K562 (cell line): ENCODE measurements around the gene KRT34. TPM values are rescaled to one million over a fixed set of nuclear protein-coding genes. Genes with fewer than 3 reads are reported as not detected.
A peak's percentile ranks its signal among the peaks of the same experiment; 100 is the strongest.

Experiments used
- ATAC-seq: fragments of 200-7000 bp; cut with Tn5 transposase; 3 replicates; pipeline ENCODE4 v1.9.1; 2020; ENCODE audit warnings: moderate library complexity
- BruUV-seq: library from RNA; stranded (reverse); fragments of 400-500 nt; replicated peaks from 2 replicates; lab custom pipeline; 2021; lab: Mats Ljungman, UMichigan
- CTCF ChIA-PET: fragments of 300-600 bp; formaldehyde crosslinking; extraction: SDS; loops from one replicate; lab custom pipeline; 2021; ENCODE audit warnings: low intra/inter-chr PET ratio; lab: Yijun Ruan, JAX
- POLR2A ChIA-PET: fragments of 300-600, 350-650 bp; sonication (Branson Sonifier 250); formaldehyde crosslinking; extraction: SDS; loops from one replicate; lab custom pipeline; 2021; ENCODE audit warnings: antibody characterized with exemption, inconsistent platforms; lab: Yijun Ruan, JAX
- DNase-seq, 4 experiments: peaks; one replicate each; pipeline versions ENCODE4 v3.0.0 to v3.0.0-alpha.2; 2011 to 2018; ENCODE audit warnings: low spot score in 3 of 4, mixed read lengths in 3 of 4; ENCODE audit errors: extremely low read depth in 1 of 4
- FAIRE-seq: peaks from 2 replicates; lab custom pipeline; 2011; peaks lifted over from hg19 to GRCh38; lab: Jason Lieb, UNC
- H2AFZ ChIP-seq: 2 replicates; pipeline ENCODE4 v1.6.0; 2011; ENCODE audit warnings: low read depth, low read length, control low read depth, inconsistent platforms
- H3K27ac ChIP-seq: fragments of 200-600 bp; 3 replicates; pipeline ENCODE4 v1.8.0; 2011; ENCODE audit warnings: low read depth, mild to moderate bottlenecking, control low read depth, inconsistent platforms, low read length, moderate library complexity, mixed read lengths; ENCODE audit errors: extremely low read depth
- H3K27me3 ChIP-seq, 2 experiments: fragments of 300-600 bp in 1 of 2; 2 replicates in 1 of 2; 3 replicates in 1 of 2; pipeline versions ENCODE4 v1.6.0 to v1.8.0; 2011; ENCODE audit warnings: inconsistent platforms in 2 of 2, low read length in 2 of 2, mild to moderate bottlenecking in 1 of 2, mixed read lengths in 1 of 2, moderate library complexity in 1 of 2; ENCODE audit not compliant: control insufficient read depth in 2 of 2, insufficient read depth in 2 of 2
- H3K36me3 ChIP-seq: fragments of 300-600 bp; 3 replicates; pipeline ENCODE4 v1.8.0; 2011; ENCODE audit warnings: mild to moderate bottlenecking, low read length, inconsistent platforms; ENCODE audit not compliant: control insufficient read depth, insufficient read depth
- H3K4me1 ChIP-seq, 2 experiments: fragments of 200-600 bp in 1 of 2; replicated peaks in 1 of 2; 2 replicates in 1 of 2; 3 replicates in 1 of 2; pipeline versions ENCODE4 v1.5.1 to v1.8.0; 2011; ENCODE audit warnings: inconsistent platforms in 2 of 2, low read length in 2 of 2, mild to moderate bottlenecking in 1 of 2, mixed read lengths in 1 of 2, moderate library complexity in 1 of 2; ENCODE audit not compliant: control insufficient read depth in 2 of 2, insufficient read depth in 2 of 2
- H3K4me2 ChIP-seq: 2 replicates; pipeline ENCODE4 v1.6.1; 2011; ENCODE audit warnings: low read length, control low read depth, inconsistent platforms, mixed read lengths; ENCODE audit not compliant: insufficient read depth
- H3K4me3 ChIP-seq: fragments of 200-600 bp; sonication (generic), shearing (Covaris generic); 2 replicates; pipeline ENCODE4 v1.5.1; 2016; ENCODE audit warnings: control low read depth, inconsistent platforms
- H3K79me2 ChIP-seq: fragments of 200-600 bp; 3 replicates; pipeline ENCODE4 v1.8.0; 2011; ENCODE audit warnings: low read length, inconsistent platforms; ENCODE audit not compliant: control insufficient read depth, insufficient read depth
- H3K9ac ChIP-seq, 2 experiments: 2 replicates each; pipeline versions ENCODE4 v1.6.0 to v1.6.1; 2011; ENCODE audit warnings: low read depth in 2 of 2, low read length in 2 of 2, control low read depth in 1 of 2, inconsistent platforms in 1 of 2, mild to moderate bottlenecking in 1 of 2, mixed read lengths in 1 of 2; ENCODE audit not compliant: insufficient read depth in 1 of 2
- H3K9me1 ChIP-seq: one replicate; pipeline ENCODE4 v1.6.0; 2011; ENCODE audit warnings: inconsistent platforms, mild to moderate bottlenecking, low read length, moderate library complexity; ENCODE audit not compliant: control insufficient read depth, insufficient read depth
- H3K9me3 ChIP-seq: replicated peaks from 2 replicates; pipeline ENCODE4 v1.5.1; 2011; ENCODE audit warnings: low read depth, low read length, inconsistent platforms; ENCODE audit not compliant: control insufficient read depth, insufficient read depth
- H4K20me1 ChIP-seq: replicated peaks from 2 replicates; pipeline ENCODE4 v1.6.1; 2011; ENCODE audit warnings: low read length, inconsistent platforms, mixed read lengths; ENCODE audit not compliant: control insufficient read depth, insufficient read depth
- CTCF ChIP-seq, 3 experiments: IDR thresholded peaks in 2 of 3; conservative IDR thresholded peaks in 1 of 3; 2 replicates each; pipeline ENCODE4 v1.5.1; 2011 to 2012; ENCODE audit warnings: low read length in 3 of 3, mild to moderate bottlenecking in 3 of 3, control low read depth in 2 of 3, improper control_type of control experiment in 1 of 3, inconsistent platforms in 1 of 3, low read depth in 1 of 3, mixed read lengths in 1 of 3, moderate library complexity in 1 of 3; ENCODE audit not compliant: insufficient read depth in 2 of 3
- RAD21 ChIP-seq, 2 experiments: fragments of 250-450 bp in 1 of 2; fragments of 450-650 bp in 1 of 2; sonication (Bioruptor Pico) in 1 of 2; formaldehyde crosslinking in 1 of 2; IDR thresholded peaks in 1 of 2; conservative IDR thresholded peaks in 1 of 2; 2 replicates each; pipeline versions ENCODE4 v1.4.0 to v1.8.0; 2020 to 2022; ENCODE audit warnings: mild to moderate bottlenecking in 2 of 2, moderate library complexity in 1 of 2
- WGBS: fragments of 100-300 bp; shearing (Covaris generic); methylation state at CpG from one replicate; pipeline ENCODE4 v1.1.6; 2016; ENCODE audit warnings: low coverage, mixed read lengths; ENCODE audit not compliant: insufficient coverage; ENCODE audit errors: missing lambda C conversion rate; 5-methylcytosine and 5-hydroxymethylcytosine counted together
- in situ Hi-C: fragments of 300-500 bp; cut with MboI; formaldehyde crosslinking; loops from 4 replicates; pipeline ENCODE4 v1.15.0; 2018; ENCODE audit warnings: inconsistent platforms, mixed read lengths
- intact Hi-C: fragments of 100-400 bp; cut with micrococcal nuclease; formaldehyde crosslinking; loops from 2 replicates; pipeline ENCODE4 v1.14.2; 2022
- polyA plus RNA-seq, 8 experiments: library from polyadenylated mRNA; depleted of rRNA in 4 of 8; stranded (reverse) in 5 of 8; unstranded in 3 of 8; fragments of >200 nt; fragmentation: Nextera tagmentation in 2 of 8; fragmentation: Illumina TruSeq in 1 of 8; extraction: Ambion mirVana in 2 of 8; extraction: Trizol in 1 of 8; gene quantifications; 2 replicates each; pipeline versions ENCODE4 v1.2.1 to v1.2.3, GENCODE V29; 2011 to 2014; ENCODE audit warnings: inconsistent platforms in 1 of 8, missing spikeins in 1 of 8
- total RNA-seq, 7 experiments: library from RNA; depleted of rRNA in 6 of 7; stranded (reverse); fragments of >200 nt in 6 of 7; fragmentation: Illumina TruSeq in 2 of 7; extraction: Trizol in 2 of 7; gene quantifications; 2 replicates each; pipeline versions ENCODE4 v1.2.1 to v1.2.3, GENCODE V29; 2011 to 2021; ENCODE audit warnings: low replicate concordance in 1 of 7
- TF ChIP-seq, protein P1 (sequence below), 3 experiments: fragments of 200-800 bp in 1 of 3; fragments of 250-450 bp in 1 of 3; fragments of 450-650 bp in 1 of 3; sonication (Bioruptor Pico) in 1 of 3; sonication (Bioruptor generic) in 1 of 3; formaldehyde crosslinking in 1 of 3; IDR thresholded peaks; 2 replicates each; pipeline versions ENCODE4 v1.6.1 to v1.8.0; 2016 to 2022; ENCODE audit warnings: mild to moderate bottlenecking in 2 of 3, missing genetic modification characterization in 2 of 3, missing compliant biosample characterization in 1 of 3, moderate library complexity in 1 of 3

Gene KRT34
- total and polyA plus RNA-seq, 9 of the 15 experiments (the other 6 are each of a cell fraction or from before 2014, with no cell fraction given), result not detected

DNA sequence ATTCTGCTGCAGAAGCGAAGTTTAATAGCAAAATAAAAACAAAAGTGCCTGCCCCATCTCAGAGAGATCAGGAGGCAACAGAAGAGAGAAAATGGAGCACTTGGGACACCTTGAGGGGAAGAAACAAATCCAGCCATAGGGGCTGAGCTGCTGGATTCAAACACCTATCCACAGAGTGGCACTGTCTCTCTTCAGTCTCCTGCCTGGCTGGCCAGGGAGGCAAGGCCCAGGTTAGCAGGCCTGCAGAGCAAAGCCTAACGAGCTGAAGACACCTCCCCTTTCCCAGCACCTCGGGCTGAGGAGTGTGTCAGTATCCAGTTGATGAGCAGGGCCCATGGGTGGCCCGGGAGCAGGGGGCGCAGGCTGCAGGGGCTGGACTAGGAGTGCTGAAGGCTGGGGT is 24.1 kb upstream of the KRT34 start:
- H3K79me2 ChIP-seq, result no peaks in the 10 kb centered on the region
- intact Hi-C loops (no loop called here), in situ Hi-C loops (no loop called here)
- ChIA-PET CTCF (no interaction called here), POLR2A (interaction anchor here (1.3 to 1.4 kb wide), 2 partner anchors 10 to 11 kb away, joined by 3 to 4 read pairs; no protein-coding TSS in a partner anchor)
- no peaks in the 10 kb centered on the region for H3K9me3 ChIP-seq
- no peak overlapping the region for H3K9ac ChIP-seq
- H3K4me3 ChIP-seq, result no peak overlapping the region
- DNase-seq (no peak), FAIRE-seq (no peak), ATAC-seq (no peak)
- no peaks in the 10 kb centered on the region for H3K9me1 ChIP-seq
- 0% methylated on average over 4 of the region's 5 CpGs for WGBS
- no peak overlapping the region for H3K27ac ChIP-seq
- H4K20me1 ChIP-seq, result no peaks in the 10 kb centered on the region; the same call in 1 of the 2 replicates
- peak in 1 of 3 experiments; percentile 21; a peak in 2 of 6 replicates for TF ChIP-seq CTCF (IDR thresholded peaks at IDR 0.05 in 2 of 3, conservative IDR thresholded peaks at IDR 0.05 in 1 of 3; ENCODE audit: insufficient read depth in 2 of 3, low read depth in 1 of 3, low read length in 3 of 3)
- TF ChIP-seq RAD21 (CRISPR knock-in tag; conservative IDR thresholded peaks at IDR 0.05 in 1 of 2, IDR thresholded peaks at IDR 0.05 in 1 of 2), result 0 out of 4 replicates have a peak, but pooled peaks of 1 of the 2 experiments have one; percentile 6
- TF ChIP-seq, protein P1, sequence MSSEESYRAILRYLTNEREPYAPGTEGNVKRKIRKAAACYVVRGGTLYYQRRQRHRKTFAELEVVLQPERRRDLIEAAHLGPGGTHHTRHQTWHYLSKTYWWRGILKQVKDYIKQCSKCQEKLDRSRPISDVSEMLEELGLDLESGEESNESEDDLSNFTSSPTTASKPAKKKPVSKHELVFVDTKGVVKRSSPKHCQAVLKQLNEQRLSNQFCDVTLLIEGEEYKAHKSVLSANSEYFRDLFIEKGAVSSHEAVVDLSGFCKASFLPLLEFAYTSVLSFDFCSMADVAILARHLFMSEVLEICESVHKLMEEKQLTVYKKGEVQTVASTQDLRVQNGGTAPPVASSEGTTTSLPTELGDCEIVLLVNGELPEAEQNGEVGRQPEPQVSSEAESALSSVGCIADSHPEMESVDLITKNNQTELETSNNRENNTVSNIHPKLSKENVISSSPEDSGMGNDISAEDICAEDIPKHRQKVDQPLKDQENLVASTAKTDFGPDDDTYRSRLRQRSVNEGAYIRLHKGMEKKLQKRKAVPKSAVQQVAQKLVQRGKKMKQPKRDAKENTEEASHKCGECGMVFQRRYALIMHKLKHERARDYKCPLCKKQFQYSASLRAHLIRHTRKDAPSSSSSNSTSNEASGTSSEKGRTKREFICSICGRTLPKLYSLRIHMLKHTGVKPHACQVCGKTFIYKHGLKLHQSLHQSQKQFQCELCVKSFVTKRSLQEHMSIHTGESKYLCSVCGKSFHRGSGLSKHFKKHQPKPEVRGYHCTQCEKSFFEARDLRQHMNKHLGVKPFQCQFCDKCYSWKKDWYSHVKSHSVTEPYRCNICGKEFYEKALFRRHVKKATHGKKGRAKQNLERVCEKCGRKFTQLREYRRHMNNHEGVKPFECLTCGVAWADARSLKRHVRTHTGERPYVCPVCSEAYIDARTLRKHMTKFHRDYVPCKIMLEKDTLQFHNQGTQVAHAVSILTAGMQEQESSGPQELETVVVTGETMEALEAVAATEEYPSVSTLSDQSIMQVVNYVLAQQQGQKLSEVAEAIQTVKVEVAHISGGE (CRISPR knock-in tag; IDR thresholded peaks at IDR 0.05), result no peak
- H3K4me2 ChIP-seq, result no peak overlapping the region
- peaks cover 5 to 50% of the 10 kb centered on the region in 2 experiments; a peak in 3 of 5 replicates for H3K27me3 ChIP-seq
- no peaks in the 10 kb centered on the region for H3K36me3 ChIP-seq
- H3K4me1 ChIP-seq, result no peaks in the 10 kb centered on the region
- no peak overlapping the region for H2AFZ ChIP-seq
- no TSS peak for BruUV-seq
